ENCODE data around the gene CHCT1. TPM values are rescaled to one million over a fixed set of nuclear protein-coding genes. Genes with fewer than 3 reads are reported as not detected.

Gene CHCT1
- total and polyA plus RNA-seq, 2 donors (not counting 3 experiments of a cell fraction or from before 2014, with no cell fraction given) = not detected

DNA sequence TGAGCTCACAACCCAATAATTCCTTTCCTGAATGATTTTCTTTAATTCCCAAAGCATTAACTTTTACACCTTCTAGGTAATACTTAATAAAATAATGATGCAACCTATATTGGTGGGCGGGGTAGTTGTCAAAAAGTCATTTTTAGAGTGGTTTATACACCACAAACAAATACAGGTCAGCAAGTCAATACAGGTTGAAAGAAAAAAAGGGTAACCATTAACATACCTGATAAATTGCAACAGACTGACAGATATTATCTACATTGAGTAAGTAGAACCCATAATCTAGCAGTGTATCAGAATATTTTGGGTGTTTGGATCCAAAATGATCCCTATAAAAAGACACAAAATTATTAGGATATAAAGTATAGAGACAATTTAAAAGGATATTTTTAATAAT is 39.3 kb downstream of the CHCT1 start:
- intact Hi-C loops (cut with micrococcal nuclease) (no loop called here), dilution Hi-C loops (cut with MboI; ENCODE audit: extremely low pct_ligation_motif_present, low sequenced_read_pairs) (no loop called here)
- no peaks in the 10 kb centered on the region for H4K20me1 ChIP-seq (replicated peaks; ENCODE audit: control insufficient read depth, extremely low read depth, insufficient read depth, low read length)
- H3K9ac ChIP-seq (replicated peaks; ENCODE audit: extremely low read depth, insufficient read depth, low read length) = no peak overlapping the region
- no peaks in the 10 kb centered on the region for H3K9me3 ChIP-seq (replicated peaks; ENCODE audit: control insufficient read depth, insufficient read depth, low read length)
- TF ChIP-seq POLR2AphosphoS5 (IDR thresholded peaks at IDR 0.05; ENCODE audit: insufficient read depth, low read depth, low read length) (no peak), JUN (IDR thresholded peaks at IDR 0.05; ENCODE audit: borderline replicate concordance, insufficient read depth, insufficient read length, low read depth) (no peak), FOS (IDR thresholded peaks at IDR 0.05; ENCODE audit: borderline replicate concordance, insufficient read depth, low read length) (no peak), EZH2 (IDR thresholded peaks at IDR 0.05; ENCODE audit: borderline replicate concordance, low read depth, low read length, severe bottlenecking) (no peak), GATA2 (IDR thresholded peaks at IDR 0.05; ENCODE audit: insufficient read depth, insufficient read length, low read depth, low read length) (no peak), MYC (IDR thresholded peaks at IDR 0.05; ENCODE audit: low read depth, low read length) (no peak)
- no peak overlapping the region for H2AFZ ChIP-seq (ENCODE audit: low read depth, low read length)
- ChIA-PET POLR2A (no interaction called here), CTCF (no interaction called here)
- H3K79me2 ChIP-seq (ENCODE audit: control insufficient read depth, insufficient read depth, low read length) = no peaks in the 10 kb centered on the region
- DNase-seq (ENCODE audit: low read depth, low spot score) (no peak), FAIRE-seq (no peak)
- no peaks in the 10 kb centered on the region for H3K4me1 ChIP-seq (ENCODE audit: control insufficient read depth, extremely low read depth, insufficient read depth, low read length)
- H3K27me3 ChIP-seq (ENCODE audit: control insufficient read depth in 2 of 2, insufficient read depth in 2 of 2, low read length in 2 of 2) = no peaks in the 10 kb centered on the region
- no TSS peak for BruUV-seq (replicated peaks)
- H3K36me3 ChIP-seq (ENCODE audit: control insufficient read depth in 2 of 2, extremely low read depth in 1 of 2, insufficient read depth in 2 of 2, low read length in 2 of 2) = peaks cover 8 to 19% of the 10 kb centered on the region in 2 experiments
- H3K4me2 ChIP-seq (ENCODE audit: insufficient read depth, low read length) = no peak overlapping the region
- H3K9me1 ChIP-seq (replicated peaks; ENCODE audit: control insufficient read depth, extremely low read depth, insufficient read depth, low read length) = no peaks in the 10 kb centered on the region
- no peak overlapping the region for H3K27ac ChIP-seq (ENCODE audit: insufficient read depth, low read depth, low read length)
- no peak overlapping the region for H3K4me3 ChIP-seq (replicated peaks in 1 of 3; ENCODE audit: insufficient read depth in 1 of 3, low read depth in 1 of 3, low read length in 3 of 3)

DNA sequence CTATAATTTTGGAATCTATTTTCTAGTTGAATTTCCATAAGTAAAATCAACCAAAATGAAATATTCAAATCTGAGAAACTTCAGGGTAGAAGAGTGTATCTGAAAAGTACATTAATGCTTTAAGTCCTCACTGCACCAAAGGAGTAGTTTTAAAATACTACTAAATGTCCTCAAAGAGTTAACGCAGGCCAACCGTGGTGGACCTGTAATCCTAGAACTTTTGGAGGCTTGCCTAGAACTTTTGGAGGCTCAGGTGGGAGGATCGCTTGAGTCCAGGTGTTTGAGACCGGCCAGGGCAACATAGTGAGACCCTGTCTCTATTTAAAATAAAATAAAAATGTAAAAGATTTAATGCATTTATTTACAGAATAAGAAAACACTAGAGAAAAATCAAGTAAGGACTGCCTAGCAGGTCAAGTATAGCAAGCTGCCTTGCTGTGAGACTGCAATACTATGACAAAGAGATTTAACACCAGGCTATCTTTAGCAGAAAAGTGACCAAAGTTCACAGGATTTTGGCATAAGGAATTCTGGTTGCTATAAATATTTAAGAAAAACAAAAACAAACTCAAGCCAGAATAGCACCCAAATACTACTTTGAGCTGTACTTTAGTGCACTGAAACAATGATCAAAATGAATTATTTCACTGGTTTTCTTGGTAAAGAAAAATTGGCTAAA is 41.0 kb downstream of the CHCT1 start:
- no peaks in the 10 kb centered on the region for H4K20me1 ChIP-seq (replicated peaks; ENCODE audit: control insufficient read depth, extremely low read depth, insufficient read depth, low read length)
- no peak overlapping the region for H3K9ac ChIP-seq (replicated peaks; ENCODE audit: extremely low read depth, insufficient read depth, low read length)
- no TSS peak for BruUV-seq (replicated peaks)
- ChIA-PET POLR2A (no interaction called here), CTCF (no interaction called here)
- H2AFZ ChIP-seq (ENCODE audit: low read depth, low read length) = no peak overlapping the region
- H3K79me2 ChIP-seq (ENCODE audit: control insufficient read depth, insufficient read depth, low read length) = no peaks in the 10 kb centered on the region
- FAIRE-seq = no peak
- H3K27me3 ChIP-seq (ENCODE audit: control insufficient read depth in 2 of 2, insufficient read depth in 2 of 2, low read length in 2 of 2) = no peaks in the 10 kb centered on the region
- intact Hi-C loops (cut with micrococcal nuclease) (no loop called here), dilution Hi-C loops (cut with MboI; ENCODE audit: extremely low pct_ligation_motif_present, low sequenced_read_pairs) (no loop called here)
- no peak for DNase-seq (ENCODE audit: low read depth, low spot score)
- H3K4me2 ChIP-seq (ENCODE audit: insufficient read depth, low read length) = no peak overlapping the region
- no peaks in the 10 kb centered on the region for H3K9me3 ChIP-seq (replicated peaks; ENCODE audit: control insufficient read depth, insufficient read depth, low read length)
- TF ChIP-seq FOS (IDR thresholded peaks at IDR 0.05; ENCODE audit: borderline replicate concordance, insufficient read depth, low read length) (no peak), POLR2AphosphoS5 (IDR thresholded peaks at IDR 0.05; ENCODE audit: insufficient read depth, low read depth, low read length) (no peak), MYC (IDR thresholded peaks at IDR 0.05; ENCODE audit: low read depth, low read length) (no peak), POLR2A (IDR thresholded peaks at IDR 0.05; ENCODE audit: low read depth, low read length) (no peak), JUN (IDR thresholded peaks at IDR 0.05; ENCODE audit: borderline replicate concordance, insufficient read depth, insufficient read length, low read depth) (no peak), CTCF (IDR thresholded peaks at IDR 0.05; ENCODE audit: extremely low read depth in 1 of 2, insufficient read depth in 1 of 2, low read depth in 1 of 2, low read length in 2 of 2) (no peak), GATA2 (IDR thresholded peaks at IDR 0.05; ENCODE audit: insufficient read depth, insufficient read length, low read depth, low read length) (no peak)
- peaks cover 9% of the 10 kb centered on the region for H3K4me1 ChIP-seq (ENCODE audit: control insufficient read depth, extremely low read depth, insufficient read depth, low read length)
- no peak overlapping the region for H3K27ac ChIP-seq (ENCODE audit: insufficient read depth, low read depth, low read length)
- H3K9me1 ChIP-seq (replicated peaks; ENCODE audit: control insufficient read depth, extremely low read depth, insufficient read depth, low read length) = no peaks in the 10 kb centered on the region
- no peak overlapping the region for H3K4me3 ChIP-seq (replicated peaks in 1 of 3; ENCODE audit: insufficient read depth in 1 of 3, low read depth in 1 of 3, low read length in 3 of 3)
- H3K36me3 ChIP-seq (ENCODE audit: control insufficient read depth in 2 of 2, extremely low read depth in 1 of 2, insufficient read depth in 2 of 2, low read length in 2 of 2) = peaks cover 8 to 17% of the 10 kb centered on the region in 2 experiments
